GM19468 (cell line): ENCODE data around the gene PCBP4.

Experiments used
- ATAC-seq: cut with Tn5 transposase; IDR thresholded peaks from one replicate; pipeline ENCODE4 v1.9.1; 2021; ENCODE audit warnings: mild to moderate bottlenecking, moderate library complexity, moderate number of reproducible peaks; ENCODE audit not compliant: unreplicated experiment; ENCODE audit errors: extremely low read depth

Gene PCBP4

DNA sequence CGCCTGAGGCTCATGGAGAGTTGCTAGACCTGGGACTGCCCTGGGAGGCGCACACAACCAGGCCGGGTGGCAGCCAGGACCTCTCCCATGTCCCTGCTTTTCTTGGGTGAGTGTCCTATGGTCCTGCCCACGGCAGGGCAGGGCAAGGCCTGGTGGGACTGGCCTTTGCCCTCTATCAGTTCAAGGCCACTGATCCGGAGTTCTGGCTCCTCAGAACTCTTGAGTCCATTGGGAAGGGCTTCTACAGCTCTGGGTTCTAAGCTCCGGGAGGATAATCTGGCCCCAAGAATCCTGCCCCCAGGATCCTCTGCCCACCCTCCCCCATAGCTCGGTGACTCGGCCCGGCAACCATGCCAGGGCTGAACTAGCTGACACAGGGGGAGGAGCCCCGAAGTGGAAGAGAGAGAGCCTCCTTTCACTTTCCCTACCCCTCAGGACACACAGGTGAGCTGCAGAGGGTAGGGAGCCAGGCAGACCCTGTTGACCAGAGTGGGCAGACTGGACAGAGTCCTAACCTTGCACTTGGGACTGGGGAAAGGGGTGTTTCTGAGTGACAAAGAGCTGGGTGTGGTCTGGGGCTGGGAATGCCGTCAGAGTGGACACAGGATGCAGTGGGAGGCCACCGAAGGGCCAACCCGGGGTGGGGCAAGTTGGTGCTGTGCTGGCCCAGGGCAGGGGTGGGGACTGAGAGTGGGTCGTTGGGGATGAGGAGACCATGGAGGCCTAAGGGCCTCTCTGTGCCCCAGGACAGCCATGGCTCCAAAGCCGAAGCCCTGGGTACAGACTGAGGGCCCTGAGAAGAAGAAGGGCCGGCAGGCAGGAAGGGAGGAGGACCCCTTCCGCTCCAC lies 24.4 kb downstream of the PCBP4 start:
- ATAC-seq: no peak

DNA sequence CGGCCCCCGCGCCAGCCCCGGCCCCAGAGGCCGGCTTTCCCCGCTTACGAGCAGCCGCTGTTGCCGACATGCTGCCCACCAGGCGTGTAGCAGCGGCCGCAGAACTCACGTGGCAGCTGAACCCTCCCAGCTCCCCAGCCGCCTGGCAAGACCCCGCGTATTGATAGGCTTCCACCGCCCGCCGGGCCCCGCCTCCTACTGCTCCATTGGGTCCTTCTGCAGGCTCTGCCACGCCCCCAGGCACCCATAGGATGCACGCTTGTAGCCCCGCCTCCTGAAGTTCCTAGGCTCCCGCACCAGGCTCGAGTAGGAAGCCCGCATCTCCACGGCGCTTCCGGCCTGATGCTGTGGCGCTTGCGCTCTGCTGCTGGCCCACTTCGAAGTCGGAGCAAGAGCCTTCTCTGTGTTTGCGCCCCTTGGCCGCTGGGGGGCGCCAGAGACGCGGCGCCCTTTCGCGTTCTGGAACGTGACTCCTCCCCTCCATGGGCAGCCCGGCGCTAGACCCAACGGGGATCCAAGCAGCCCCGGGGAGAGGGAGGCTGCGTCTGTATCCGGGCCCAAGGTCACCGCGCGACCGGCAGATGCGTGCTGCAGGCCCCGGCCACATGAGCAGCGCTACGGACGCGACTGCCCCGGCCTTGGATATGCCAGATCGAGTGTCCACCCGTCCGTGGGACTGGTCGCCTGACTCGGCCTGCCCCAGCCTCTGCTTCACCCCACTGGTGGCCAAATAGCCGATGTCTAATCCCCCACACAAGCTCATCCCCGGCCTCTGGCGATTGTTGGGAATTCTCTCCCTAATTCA lies 25.3 kb downstream of the PCBP4 start, which contains the start of the genes PARP3 and RRP9:
Gene PARP3, plus strand, starts transcription at position 566 of the 805 bp plus-strand sequence. CDS start 993 bp downstream, outside the sequence.
Gene RRP9, minus strand, starts transcription at position 107 of the 805 bp plus-strand sequence. Its CDS starts 37 bp downstream, at position 70.
- peak; percentile 94 for ATAC-seq

DNA sequence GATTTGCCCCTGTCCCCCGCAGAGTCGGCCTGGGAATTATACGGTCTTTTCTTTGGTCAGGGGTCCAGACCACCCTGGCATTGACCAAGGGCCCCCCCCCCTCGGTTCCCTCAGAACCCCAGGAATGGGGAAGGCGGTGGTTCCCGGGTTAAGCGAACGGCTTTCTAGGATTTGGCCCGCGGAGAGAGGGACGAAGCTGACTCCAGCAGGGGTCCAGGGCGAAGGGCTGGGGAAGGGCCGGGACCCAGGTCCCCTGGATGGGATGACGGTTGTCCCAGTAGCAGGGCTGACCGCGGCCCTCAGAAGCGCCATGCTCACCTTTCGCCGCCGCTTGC lies 25.8 kb downstream of the PCBP4 start:
- ATAC-seq: no peak

DNA sequence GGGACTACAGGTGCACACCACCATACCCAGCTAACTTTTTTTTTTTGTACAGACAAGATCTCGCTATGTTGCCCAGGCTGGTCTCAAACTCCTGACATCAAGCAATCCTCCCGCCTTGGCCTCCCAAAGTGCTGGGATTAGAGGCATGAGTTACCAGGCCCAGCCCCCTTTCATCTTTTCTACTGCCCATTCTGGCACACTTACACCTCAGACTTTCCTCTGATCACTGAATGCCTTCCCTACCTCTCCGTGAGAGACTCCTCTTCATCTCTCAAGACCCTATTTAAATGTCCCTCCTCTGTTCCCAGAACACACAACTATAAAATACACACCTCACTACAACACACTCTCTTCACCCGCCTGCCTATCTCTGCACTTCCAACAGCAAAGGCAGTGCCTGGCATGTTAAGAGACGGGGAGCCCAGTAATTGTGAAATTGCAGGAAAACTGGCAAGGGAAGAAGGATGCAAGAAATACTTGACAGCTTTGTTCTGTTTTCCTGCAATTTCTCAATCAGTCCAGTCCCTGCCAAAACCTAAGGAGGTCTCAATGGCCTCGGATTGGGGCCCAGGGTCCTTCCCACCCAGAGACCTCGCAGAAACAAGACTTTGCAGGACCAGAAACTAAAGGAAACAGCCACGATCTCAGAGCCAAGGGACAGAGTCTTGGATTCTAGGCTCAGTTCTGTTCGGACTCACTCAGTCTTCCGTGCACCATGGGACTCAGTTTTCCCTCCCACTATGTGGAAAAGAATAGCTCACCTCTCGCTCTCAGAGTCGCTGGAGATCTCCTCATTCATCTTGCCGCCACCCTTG lies 26.4 kb downstream of the PCBP4 start:
- no peak for ATAC-seq

DNA sequence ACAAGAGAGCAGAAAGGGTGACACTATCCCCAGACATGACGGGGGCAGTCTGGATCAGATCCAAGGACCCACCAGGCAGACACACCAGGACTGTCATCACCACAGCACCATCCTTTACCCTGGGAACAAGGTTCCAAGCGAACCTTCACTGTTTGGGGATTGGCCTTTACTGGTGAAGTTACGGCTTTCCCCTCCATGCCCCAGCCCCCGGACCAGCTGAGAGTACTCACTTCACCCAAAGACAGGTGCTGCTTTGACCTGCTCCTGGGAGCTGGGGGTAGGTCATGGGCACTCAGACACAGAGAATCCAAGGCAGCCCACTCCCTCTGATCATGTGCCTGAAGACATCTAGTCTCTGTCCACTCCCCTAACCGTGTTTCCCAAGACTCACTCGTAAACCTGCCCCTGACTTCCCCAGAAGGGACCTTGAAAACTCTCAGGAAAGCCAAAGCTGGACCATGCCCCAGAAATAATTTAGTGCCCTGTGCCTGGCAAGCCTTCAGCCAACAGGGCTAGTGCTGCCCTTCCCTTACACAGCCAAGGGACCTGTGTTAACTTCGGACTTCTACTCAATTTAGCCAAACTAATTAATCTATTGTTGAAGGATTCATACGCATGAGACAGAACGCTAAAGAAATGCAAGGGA lies 28.4 kb downstream of the PCBP4 start:
- ATAC-seq: no peak

DNA sequence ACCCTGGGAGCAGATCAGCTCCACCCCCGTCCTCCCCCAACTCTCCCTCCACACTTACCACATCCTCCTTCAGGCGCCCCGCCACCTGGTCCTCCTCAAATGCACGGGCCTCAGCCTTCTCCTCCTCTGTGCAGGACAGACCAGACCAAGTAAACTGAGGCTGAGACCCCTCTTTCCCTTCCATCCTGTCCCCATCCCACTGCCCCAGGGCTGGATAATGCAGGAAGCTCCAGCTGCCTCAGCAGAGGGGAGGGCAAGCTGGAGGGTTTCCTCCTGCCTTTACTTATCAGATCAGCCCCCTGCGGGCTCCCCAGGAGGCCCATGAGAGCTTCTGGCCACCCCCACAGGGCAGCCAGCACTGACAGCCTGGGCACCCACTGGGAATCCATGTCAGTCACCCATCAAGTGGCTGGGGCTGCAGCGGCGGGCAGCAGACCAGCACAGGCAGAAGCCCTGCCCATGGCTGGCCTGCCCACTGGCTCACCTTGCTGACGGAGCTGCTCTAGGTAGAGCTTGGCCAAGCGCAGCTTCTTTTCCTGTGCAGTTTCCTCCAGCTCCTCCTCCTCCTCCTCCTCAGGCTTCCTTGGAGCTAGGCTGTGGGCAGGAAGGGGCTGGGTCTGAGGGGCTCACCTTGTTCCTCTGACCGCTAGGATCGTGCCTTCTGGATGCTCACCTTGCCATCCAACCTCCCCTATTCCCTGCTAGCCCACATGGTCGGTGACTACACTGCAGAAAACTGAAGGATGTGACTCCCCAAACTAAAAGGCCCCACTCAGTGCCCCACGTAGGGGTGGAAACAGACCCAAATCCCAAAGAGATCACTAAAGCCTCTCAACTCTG lies 29.4 kb downstream of the PCBP4 start:
- no peak for ATAC-seq

DNA sequence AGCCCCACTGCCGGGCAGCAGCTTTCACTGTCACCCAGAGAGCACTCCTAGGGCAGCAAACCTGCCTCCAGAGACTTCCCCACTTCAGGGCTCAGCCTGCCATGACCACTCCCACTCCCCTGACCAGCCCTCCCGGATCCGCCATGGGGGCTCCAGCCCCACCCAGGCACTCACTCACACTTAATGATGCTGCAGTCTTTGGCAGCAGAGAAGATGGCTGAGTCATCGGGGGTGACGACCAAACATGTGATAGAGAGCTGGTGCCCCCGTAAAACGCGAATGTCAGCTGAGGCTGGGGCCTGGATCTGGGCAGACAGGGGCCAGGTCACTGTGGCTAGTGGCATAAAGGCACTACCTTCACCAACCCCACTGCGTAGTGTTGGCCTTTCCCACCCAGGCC lies 30.2 kb downstream of the PCBP4 start:
- no peak for ATAC-seq

DNA sequence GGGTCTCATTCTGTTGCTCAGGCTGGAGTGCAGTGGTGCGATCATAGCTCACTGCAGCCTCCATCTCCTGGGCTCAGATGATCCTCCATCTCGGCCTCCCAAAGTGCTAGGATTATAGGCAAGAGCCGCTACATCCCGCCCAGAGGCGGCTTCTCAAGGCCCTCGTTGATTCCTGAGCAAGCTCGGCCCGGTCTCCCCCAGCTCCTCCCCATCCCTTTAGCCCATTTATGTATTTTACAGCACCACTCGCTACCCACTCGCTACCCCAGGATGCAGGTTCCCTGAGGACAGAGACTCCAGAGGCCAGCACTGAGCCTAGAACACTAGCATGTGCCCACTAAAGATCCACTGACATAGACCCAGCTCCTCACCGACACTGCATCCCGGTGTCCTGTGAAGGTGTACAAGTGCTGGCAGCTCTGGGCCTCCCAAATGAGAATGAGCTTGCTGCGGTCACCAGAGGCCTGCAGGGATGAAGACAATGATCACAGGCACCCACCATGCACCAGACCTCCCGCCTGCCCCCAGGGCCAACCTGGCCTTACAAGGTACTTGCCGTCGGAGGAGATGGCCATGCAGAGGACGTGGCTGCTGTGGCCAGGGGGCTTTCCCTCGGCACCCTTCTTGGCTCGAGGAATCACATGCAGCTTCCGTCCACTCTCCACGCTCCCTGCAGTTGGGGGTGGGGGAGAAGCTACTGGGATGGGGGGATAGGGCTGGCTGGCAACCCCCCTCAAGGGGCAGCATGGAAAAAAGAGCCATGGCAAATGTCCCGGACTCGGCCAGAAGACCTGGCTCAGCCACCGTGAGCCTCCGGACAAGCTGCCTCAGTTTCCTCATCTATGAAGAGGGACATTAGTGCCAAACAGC lies 31.1 kb downstream of the PCBP4 start:
- no peak for ATAC-seq

DNA sequence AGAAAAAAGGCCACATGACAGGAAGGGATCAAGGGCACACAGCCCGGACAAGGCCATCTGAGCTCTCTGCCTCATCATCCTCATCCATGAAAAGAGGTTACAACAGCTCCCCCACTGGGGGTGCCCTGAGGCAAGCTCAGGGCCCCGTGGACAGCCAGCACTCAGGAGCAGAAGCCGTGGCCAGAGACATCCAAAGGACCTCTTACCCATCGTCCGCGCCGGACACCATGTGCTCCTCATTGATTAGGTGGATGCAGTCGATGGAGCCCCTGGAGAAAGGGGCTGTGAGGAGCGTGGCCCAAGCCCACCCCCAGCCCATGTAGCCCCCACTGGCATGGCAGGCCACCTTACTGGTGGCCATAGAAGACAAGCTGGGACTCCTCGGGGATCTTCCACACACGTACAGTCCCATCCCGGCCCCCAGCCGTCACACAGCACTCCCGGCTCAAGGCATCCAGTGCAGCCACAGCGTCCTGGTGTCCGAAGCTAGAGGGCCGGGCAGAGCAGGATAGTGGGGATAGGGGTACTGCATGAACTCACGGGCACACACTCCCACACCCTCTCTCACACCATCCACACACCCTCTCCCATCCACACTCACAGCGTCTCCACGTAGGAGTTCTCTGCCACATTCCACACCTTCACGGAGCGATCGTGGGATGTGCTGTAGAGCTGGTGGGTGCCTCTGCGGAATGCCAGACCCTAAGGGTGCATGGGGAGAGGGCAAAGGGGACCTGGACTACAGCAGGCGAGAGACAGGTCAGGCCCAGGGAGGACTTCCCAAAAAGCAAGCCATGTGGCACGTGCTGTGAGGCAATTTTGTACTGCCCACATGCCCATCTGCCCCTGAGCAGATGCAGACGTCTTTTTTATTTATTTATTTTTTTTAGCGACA lies 32.0 kb downstream of the PCBP4 start:
- no peak for ATAC-seq

DNA sequence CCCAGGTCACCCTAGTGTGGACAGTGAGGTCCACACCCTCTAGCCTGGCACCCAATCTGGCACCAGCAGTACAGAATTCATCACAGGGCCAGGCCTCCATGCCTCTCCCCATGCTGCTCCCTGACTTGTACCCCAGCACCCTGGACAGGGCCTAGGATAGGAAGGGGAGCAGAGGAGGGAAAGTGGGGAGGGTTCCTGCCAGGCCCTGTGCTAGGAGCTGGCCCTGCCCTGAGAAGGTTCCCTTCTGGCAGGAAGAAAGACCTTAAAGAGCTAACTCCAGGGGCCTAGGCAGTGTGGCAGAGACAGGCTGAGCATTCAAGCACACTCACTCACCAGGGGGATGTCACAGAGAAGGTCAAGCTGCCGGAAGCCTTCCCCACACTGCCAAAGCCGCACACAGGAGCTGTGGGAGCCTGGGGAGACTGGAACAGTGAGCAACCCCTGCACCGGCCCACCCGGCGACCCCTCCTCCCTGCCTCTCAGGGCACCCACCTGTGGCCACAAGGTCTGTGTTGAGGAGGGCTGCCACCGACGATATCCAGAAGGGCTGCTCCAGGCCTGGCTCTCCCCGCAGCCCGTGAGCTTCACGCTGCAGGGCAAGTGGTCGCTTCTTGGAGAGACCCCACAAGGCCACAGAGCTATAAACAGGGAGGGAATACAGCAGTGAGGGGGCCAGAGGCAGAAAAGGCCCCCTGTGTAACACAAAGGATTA lies 33.0 kb downstream of the PCBP4 start:
- ATAC-seq: no peak

DNA sequence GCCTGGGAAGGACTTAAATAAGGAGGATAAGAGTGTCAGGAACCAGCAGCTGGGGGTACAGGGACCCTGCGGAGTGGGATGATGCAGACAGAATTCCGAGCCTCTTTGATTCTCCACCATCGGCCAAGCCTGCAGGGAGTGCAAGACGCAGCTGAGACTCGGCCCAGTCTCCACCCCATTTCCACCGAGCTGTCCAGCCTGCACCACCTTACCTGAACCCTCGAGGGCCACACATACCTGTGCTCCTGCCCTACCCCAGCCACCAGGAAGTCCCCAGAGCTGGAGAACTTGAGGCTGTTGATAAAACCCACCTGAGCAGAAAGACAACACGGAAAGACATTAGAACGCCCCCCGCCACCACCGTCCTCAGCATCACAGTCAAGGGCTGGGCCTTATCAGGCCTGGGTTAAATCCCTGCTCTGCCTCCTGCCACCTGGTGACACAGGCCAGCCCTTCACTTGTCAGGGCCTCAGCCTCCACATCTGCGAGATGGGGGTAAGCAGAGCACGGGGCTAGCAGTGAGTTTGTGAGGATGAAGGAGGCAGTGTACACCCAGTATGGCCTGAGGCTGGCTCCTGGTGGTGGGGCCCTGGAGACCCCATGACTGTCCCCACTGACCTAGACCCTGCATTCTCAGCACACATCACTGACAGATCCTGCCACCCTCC lies 33.6 kb downstream of the PCBP4 start:
- no peak for ATAC-seq

DNA sequence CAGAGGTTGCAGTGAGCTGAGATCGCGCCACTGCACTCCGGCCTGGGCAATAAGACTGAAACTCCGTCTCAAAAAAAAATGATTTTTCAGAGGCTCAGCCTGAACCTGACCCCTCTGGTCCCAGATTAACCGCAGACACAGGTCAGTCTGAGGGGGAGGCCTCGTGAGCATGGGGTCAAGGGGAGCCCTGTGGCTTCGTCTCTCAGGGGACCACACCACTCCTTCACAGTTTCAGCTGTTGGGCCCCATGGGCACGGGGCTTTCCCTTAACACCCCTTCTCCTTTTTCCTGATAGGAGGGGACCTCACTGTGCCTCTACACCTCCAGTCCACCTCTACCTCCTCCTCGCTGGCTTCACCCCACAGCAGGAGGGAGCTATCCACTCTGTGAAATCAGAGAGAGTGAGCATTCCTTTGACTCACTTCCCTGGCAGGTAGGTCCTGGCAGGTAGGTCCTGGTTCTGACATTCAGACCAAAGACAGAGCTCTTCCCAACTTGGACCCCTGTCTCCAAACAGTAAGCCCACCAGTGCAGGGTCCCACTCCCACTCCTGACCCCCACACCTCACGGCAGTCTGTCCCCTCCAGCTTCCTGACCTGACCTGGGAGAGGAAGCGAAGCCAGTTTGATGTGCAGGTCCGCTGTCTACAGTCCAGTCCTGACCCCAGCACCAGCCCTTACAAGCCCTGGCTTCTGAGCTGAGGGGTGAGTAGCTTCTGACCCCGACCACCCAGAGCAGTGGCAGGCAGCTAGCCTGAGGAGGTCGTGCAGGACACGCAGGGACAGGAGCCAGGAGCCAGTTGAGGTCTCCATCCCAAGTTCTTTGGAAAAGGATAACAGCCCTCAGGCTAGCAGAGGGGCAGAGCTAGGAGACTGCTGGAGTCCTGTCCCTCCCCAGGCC lies 34.5 kb downstream of the PCBP4 start:
- no peak for ATAC-seq

DNA sequence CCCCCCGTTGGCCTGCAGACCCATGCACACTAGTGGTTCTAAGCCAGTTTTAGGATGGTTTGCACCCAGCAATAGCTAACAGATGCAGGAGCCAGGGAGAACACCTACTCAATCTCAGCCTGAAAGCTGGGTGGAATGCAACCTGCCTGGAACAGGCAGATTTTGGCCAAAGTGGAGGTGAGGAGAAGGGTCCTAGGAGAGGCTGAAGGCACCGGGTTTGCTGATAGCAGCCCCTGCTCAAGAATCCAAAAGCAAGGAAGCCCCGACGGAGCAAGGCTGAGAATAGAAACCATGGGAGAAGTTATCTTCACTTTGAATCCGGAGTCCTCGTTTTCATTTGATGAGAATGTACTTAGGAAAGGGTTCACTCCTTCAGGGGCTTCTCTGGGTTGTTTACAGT lies 35.5 kb downstream of the PCBP4 start:
- no peak for ATAC-seq

DNA sequence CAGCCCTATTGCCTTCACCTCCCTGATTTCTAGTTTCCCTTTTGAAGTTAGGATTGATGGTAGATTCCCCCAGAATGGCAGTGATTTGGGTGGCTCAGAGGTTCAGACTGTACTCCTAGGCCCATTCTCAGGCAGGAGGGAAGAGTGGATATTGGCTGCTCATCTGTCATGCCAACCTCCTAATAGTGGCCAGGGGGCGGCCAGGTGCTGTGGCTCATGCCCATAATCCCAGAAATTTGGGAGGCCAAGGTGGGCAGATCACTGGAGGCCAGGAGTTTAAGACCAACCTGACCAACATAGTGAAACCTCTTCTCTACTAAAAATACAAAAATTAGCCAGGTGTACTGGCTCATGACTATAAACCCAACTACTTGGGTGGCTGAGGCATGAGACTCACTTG lies 36.8 kb downstream of the PCBP4 start:
- ATAC-seq: no peak

DNA sequence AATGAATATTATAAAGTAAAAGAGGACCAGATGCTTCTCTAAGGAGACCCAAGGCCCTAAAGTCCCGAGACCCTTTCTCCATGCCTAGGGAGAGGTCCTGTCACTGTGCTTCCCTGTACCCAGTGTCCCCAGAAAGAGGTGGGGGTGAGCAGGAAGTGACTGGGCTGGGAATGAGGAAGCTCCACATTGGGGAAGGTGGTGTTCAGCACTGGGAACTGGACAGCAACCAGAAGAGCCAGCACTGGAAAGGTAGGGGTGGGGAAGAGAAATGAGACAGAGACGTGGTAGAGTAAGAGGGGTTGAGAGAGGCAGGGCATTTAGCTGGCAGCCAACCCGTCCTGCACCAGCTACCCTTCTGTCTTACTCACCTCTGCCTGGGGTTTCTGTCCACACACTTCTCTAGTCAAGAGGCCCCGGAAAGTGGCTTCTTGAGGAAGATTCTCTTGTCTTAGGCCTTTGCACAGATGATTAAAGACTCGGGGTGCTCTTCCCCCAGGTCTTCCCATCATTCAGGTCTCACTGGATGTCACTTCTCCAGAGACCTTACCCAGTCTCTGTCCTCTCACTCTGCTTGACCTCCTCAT lies 37.7 kb downstream of the PCBP4 start:
- ATAC-seq: no peak
